Lower leg skin (tissue), 4 donors: ENCODE results near the gene KCNMA1. TPM values are rescaled to one million over a fixed set of nuclear protein-coding genes. Genes with fewer than 3 reads are reported as not detected.

Source experiments
- DNase-seq, 2 donors: peaks; one replicate each; pipeline ENCODE4 v3.0.0-alpha.2; 2019; ENCODE audit warnings: low spot score in 2 of 2
- H3K4me3 ChIP-seq: fragments of 200-600 bp; sonication (generic); 2 replicates; pipeline ENCODE4 v1.5.1; 2017; ENCODE audit warnings: mild to moderate bottlenecking, low read depth; ENCODE audit not compliant: poor library complexity, severe bottlenecking
- POLR2A ChIP-seq, 2 donors: fragments of 450-650 bp; IDR thresholded peaks; one replicate each; pipeline ENCODE4 v1.6.1; 2016 to 2017; ENCODE audit warnings: antibody characterized with exemption in 2 of 2, mild to moderate bottlenecking in 1 of 2, moderate library complexity in 1 of 2
- WGBS, 2 donors: methylation state at CpG; one replicate each; pipeline ENCODE4 v1.1.5; 2018; 5-methylcytosine and 5-hydroxymethylcytosine counted together
- intact Hi-C: fragments of 100-400 bp; cut with DNase I; formaldehyde crosslinking; loops from one replicate; pipeline ENCODE4 v1.15.0; 2023; ENCODE audit warnings: low total_unique reads
- total RNA-seq, 4 donors: library from RNA; depleted of rRNA; stranded (reverse); fragments of >200 nt; gene quantifications; one replicate each; pipeline ENCODE4 v1.1.0, GENCODE V29; 2016
- TF ChIP-seq, protein P1 (sequence below), 3 donors: fragments of 450-650 bp; IDR thresholded peaks; one replicate each; pipeline ENCODE4 v1.5.1; 2016; ENCODE audit warnings: antibody characterized with exemption in 3 of 3, mild to moderate bottlenecking in 3 of 3, moderate library complexity in 2 of 3

The KCNMA1 gene
- total RNA-seq, 4 donors from 2014 or later = 4.1 to 9.9 (median 6.5) TPM

DNA sequence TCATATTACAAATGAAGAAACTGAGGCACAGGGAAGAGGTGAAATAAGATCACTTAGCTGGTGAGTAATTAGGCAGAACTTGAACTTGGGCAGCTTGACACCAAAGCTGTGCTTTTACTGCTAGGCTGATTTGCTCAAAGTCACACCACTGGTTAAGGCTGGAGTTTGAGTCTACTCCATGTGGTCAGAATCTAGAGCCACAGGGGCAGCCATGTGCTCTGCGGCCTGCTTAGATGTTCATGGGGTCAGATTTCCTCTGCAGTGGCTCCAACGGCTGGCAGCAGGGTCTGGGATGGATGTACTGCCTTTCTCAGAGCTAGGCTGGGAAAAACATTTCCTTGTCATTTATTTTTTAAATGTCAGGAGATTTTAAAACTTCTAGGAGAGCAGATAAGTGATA is 417.5 kb downstream of the KCNMA1 start:
- intact Hi-C loops = no loop called here
- no peak for DNase-seq
- 72 to 79% methylated on average over 2 of the region's 2 CpGs for WGBS, 2 donors
- TF ChIP-seq POLR2A (IDR thresholded peaks at IDR 0.05) = no peak
- TF ChIP-seq, protein P1, sequence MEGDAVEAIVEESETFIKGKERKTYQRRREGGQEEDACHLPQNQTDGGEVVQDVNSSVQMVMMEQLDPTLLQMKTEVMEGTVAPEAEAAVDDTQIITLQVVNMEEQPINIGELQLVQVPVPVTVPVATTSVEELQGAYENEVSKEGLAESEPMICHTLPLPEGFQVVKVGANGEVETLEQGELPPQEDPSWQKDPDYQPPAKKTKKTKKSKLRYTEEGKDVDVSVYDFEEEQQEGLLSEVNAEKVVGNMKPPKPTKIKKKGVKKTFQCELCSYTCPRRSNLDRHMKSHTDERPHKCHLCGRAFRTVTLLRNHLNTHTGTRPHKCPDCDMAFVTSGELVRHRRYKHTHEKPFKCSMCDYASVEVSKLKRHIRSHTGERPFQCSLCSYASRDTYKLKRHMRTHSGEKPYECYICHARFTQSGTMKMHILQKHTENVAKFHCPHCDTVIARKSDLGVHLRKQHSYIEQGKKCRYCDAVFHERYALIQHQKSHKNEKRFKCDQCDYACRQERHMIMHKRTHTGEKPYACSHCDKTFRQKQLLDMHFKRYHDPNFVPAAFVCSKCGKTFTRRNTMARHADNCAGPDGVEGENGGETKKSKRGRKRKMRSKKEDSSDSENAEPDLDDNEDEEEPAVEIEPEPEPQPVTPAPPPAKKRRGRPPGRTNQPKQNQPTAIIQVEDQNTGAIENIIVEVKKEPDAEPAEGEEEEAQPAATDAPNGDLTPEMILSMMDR (IDR thresholded peaks at IDR 0.05) = no peak
- no peak overlapping the region for H3K4me3 ChIP-seq

GRCh38 chr10:77219046-77219445 is 418.6 kb downstream of the KCNMA1 start:
- TF ChIP-seq POLR2A (IDR thresholded peaks at IDR 0.05) = no peak
- TF ChIP-seq, protein P1 (IDR thresholded peaks at IDR 0.05) = no peak
- no peak for DNase-seq
- intact Hi-C loops = no loop called here
- no peak overlapping the region for H3K4me3 ChIP-seq
- WGBS, 2 donors = 84 to 86% methylated on average over 6 of the region's 6 CpGs

- no peak for TF ChIP-seq POLR2A (IDR thresholded peaks at IDR 0.05)
- TF ChIP-seq, protein P1 (IDR thresholded peaks at IDR 0.05) = no peak
- H3K4me3 ChIP-seq = no peak overlapping the region
- intact Hi-C loops = no loop called here
- WGBS, 2 donors = 65 to 92% methylated on average over 1 of the region's 1 CpG
- DNase-seq = no peak
Measured at GRCh38 chr10:77214799-77215198, 422.8 kb downstream of the KCNMA1 start.

DNA sequence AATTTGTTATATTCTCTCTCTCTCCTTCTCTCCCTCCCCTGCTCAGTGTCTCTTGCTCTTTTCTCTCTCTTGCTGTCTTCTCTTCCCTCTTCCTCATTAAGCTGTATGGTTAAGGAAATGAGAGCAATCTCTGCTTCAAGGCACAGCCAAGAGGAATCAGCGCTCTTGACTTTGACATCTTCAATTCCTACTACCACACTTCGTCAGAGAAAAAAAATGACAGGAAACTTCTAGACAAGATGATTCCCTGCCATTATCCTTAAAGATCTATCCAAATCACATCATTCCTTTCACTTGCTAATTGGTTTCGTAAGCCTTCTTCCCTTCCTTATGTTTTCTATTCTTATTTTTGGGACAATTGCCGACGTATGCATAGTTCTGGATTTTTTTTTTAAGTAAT is 425.0 kb downstream of the KCNMA1 start:
- DNase-seq = no peak
- H3K4me3 ChIP-seq = no peak overlapping the region
- WGBS, 2 donors = 74 to 75% methylated on average over 5 of the region's 5 CpGs
- intact Hi-C loops = no loop called here
- no peak for TF ChIP-seq POLR2A (IDR thresholded peaks at IDR 0.05)
- TF ChIP-seq, protein P1 (IDR thresholded peaks at IDR 0.05) = no peak

- no peak for TF ChIP-seq POLR2A (IDR thresholded peaks at IDR 0.05)
- TF ChIP-seq, protein P1 (IDR thresholded peaks at IDR 0.05) = no peak
- intact Hi-C loops = no loop called here
- H3K4me3 ChIP-seq = no peak overlapping the region
- no peak for DNase-seq
Measured at GRCh38 chr10:77210645-77211044, 427.0 kb downstream of the KCNMA1 start.

GRCh38 chr10:77208684-77209256 is 428.8 kb downstream of the KCNMA1 start:
- no peak for TF ChIP-seq POLR2A (IDR thresholded peaks at IDR 0.05)
- TF ChIP-seq, protein P1 (IDR thresholded peaks at IDR 0.05) = no peak
- intact Hi-C loops = no loop called here

More at GRCh38 chr10:77208684-77209256, 428.8 kb downstream of the KCNMA1 start:
- no peak overlapping the region for H3K4me3 ChIP-seq
- no peak for DNase-seq
- WGBS, 2 donors = 86 to 93% methylated on average over 2 of the region's 2 CpGs
